ENCODE data around the gene EXOC3L4. TPM values are rescaled to one million over a fixed set of nuclear protein-coding genes. Genes with fewer than 3 reads are reported as not detected.

EXOC3L4 gene
- total RNA-seq = not detected in 2 replicates

GRCh38 chr14:103094406-103095209, at the start of gene EXOC3L4:
EXOC3L4 (plus strand) TSS chr14:103094725; CDS start chr14:103100220, 5,495 bp downstream.

GRCh38 chr14:103057372-103058163, 37.0 kb upstream of the EXOC3L4 start, which contains the start of gene CDC42BPB:
CDC42BPB (minus strand) TSS chr14:103057549; CDS start chr14:103057173, 376 bp downstream.

GRCh38 chr14:103084021-103084919, 10.3 kb upstream of the EXOC3L4 start, which contains the start of gene LBHD2:
LBHD2 (plus strand) TSS chr14:103084210; CDS start chr14:103086013, 1,803 bp downstream.

GRCh38 chr14:103122947-103123633, 28.6 kb downstream of the EXOC3L4 start, which contains the start of gene TNFAIP2:
TNFAIP2 (plus strand) TSS chr14:103123461; CDS start chr14:103126458, 2,997 bp downstream.

Other genes starting within 250 kb of the EXOC3L4 start
- gene AMN, start 172.1 kb upstream of the EXOC3L4 start, total RNA-seq = not detected in 2 replicates
- 89.6 and 95.4 TPM in 2 replicates for gene CDC42BPB, start 37.2 kb upstream of the EXOC3L4 start, total RNA-seq
- not detected in 2 replicates for gene LBHD2, start 10.5 kb upstream of the EXOC3L4 start, total RNA-seq
- gene TNFAIP2, start 28.7 kb downstream of the EXOC3L4 start, total RNA-seq = 30.5 and 38.6 TPM in 2 replicates
- gene EIF5, start 239.5 kb downstream of the EXOC3L4 start, total RNA-seq = 225 and 282 TPM in 2 replicates

All from mammary microvascular endothelial cell (primary cell).